ENCODE data around the gene SESN3. TPM values are rescaled to one million over a fixed set of nuclear protein-coding genes. Genes with fewer than 3 reads are reported as not detected.

Gene SESN3
- total RNA-seq, 1 experiment from 2014 or later = 28.2 TPM

DNA sequence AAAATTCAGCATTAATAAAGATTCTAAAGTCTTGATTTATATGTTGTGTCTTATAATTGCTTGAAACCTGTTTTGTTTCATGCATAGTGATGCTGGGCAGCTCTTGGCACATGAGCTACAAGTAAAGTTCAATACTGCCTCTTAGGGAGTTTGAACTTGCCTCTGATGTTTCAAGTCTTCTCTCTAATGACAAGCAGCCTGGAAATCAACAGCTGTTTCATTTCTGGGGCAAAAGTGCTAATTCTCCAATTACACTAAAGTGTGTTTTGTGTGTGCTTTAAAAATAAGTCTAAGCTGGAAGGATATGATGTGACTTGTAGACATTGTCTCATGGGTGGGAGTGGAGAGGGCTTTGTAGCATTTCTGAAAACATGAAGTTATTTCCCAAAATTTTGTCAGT lies 23.7 kb upstream of the SESN3 start:
- no peak for DNase-seq
- BruUV-seq (replicated peaks) = no TSS peak
- peaks cover 42% of the 10 kb centered on the region for H3K4me1 ChIP-seq
- Mint-ChIP-seq H3K27me3 (ENCODE audit: insufficient read depth, unreplicated experiment) (no peaks in the 10 kb centered on the region), H3K27ac (ENCODE audit: unreplicated experiment) (no peak overlapping the region), H3K36me3 (ENCODE audit: insufficient read depth, unreplicated experiment) (no peaks in the 10 kb centered on the region), H3K9me3 (ENCODE audit: unreplicated experiment) (no peaks in the 10 kb centered on the region), H3K4me3 (ENCODE audit: unreplicated experiment) (no peak overlapping the region), H3K4me1 (ENCODE audit: low read depth, unreplicated experiment) (peaks cover 30% of the 10 kb centered on the region)
- intact Hi-C loops (cut with micrococcal nuclease; ENCODE audit: unreplicated experiment) = loop anchor here (1.0 to 2.0 kb wide), 3 partner anchors 9 to 52 kb away; partner anchors contain the start of gene SESN3
- no peak for TF ChIP-seq CTCF (IDR thresholded peaks at IDR 0.05; ENCODE audit: insufficient read depth in 1 of 2, low read depth in 1 of 2, low read length in 1 of 2, severe bottlenecking in 1 of 2, unreplicated experiment in 1 of 2)
- no peaks in the 10 kb centered on the region for H3K27me3 ChIP-seq (replicated peaks; ENCODE audit: control insufficient read depth, insufficient read depth, low read length)
- no peaks in the 10 kb centered on the region for H3K36me3 ChIP-seq (ENCODE audit: control insufficient read depth, insufficient read depth, low read length)
- H3K9me3 ChIP-seq = no peaks in the 10 kb centered on the region
- no peak overlapping the region for H3K4me3 ChIP-seq (ENCODE audit: low read depth, low read length)
- CTCF ChIA-PET = interaction anchor here (0.6 to 1.7 kb wide), 5 partner anchors 9 to 103 kb away, joined by 3 to 6 read pairs (median 3); partner anchors contain the start of gene SESN3
- POLR2A ChIA-PET = no interaction called here

DNA sequence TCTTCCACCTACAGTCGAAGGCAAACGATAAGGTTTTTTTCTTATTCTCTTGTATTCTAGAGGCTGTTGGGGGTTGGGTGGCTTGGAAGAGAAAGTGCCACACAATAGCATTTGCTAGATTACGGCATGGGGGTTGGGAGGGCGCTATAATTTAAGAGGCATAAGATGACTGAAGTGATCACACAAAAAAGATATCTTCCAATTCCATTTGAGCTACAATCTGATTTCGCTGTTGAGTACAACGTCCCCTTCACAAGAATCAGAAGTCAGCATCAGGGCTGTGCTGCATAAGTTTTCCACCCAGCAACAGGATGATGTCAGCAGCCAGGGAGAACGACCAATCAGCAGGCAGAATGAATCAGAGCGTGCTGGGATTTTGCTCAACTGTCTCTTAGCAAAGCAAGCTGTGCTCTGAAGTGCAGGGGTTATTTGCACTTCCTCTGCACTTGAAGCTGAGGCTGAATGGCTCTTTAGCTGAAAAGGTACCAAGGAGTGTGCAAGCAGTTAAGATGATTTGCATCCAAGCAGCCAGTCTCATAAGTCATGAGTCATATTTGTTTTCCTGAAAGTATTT lies 23.2 kb upstream of the SESN3 start:
- Histone ChIP-seq H3K4me1 (peaks cover 42% of the 10 kb centered on the region), H3K36me3 (ENCODE audit: control insufficient read depth, insufficient read depth, low read length) (no peaks in the 10 kb centered on the region), H3K4me3 (ENCODE audit: low read depth, low read length) (peak overlapping the region; percentile 1; the same call in 1 of the 2 replicates), H3K9me3 (no peaks in the 10 kb centered on the region), H3K27me3 (replicated peaks; ENCODE audit: control insufficient read depth, insufficient read depth, low read length) (no peaks in the 10 kb centered on the region)
- Mint-ChIP-seq H3K4me1 (ENCODE audit: low read depth, unreplicated experiment) (peaks cover 30% of the 10 kb centered on the region), H3K4me3 (ENCODE audit: unreplicated experiment) (peak overlapping the region; percentile 67), H3K9me3 (ENCODE audit: unreplicated experiment) (no peaks in the 10 kb centered on the region), H3K36me3 (ENCODE audit: insufficient read depth, unreplicated experiment) (no peaks in the 10 kb centered on the region), H3K27ac (ENCODE audit: unreplicated experiment) (no peak overlapping the region), H3K27me3 (ENCODE audit: insufficient read depth, unreplicated experiment) (no peaks in the 10 kb centered on the region)
- ChIA-PET POLR2A (no interaction called here), CTCF (interaction anchor here (0.6 to 1.7 kb wide), 5 partner anchors 9 to 102 kb away, joined by 3 to 6 read pairs (median 3); partner anchors contain the start of gene SESN3)
- BruUV-seq (replicated peaks) = no TSS peak
- DNase-seq = peak; percentile 77 to 81
- no peak for TF ChIP-seq CTCF (IDR thresholded peaks at IDR 0.05; ENCODE audit: insufficient read depth in 1 of 2, low read depth in 1 of 2, low read length in 1 of 2, severe bottlenecking in 1 of 2, unreplicated experiment in 1 of 2)
- intact Hi-C loops (cut with micrococcal nuclease; ENCODE audit: unreplicated experiment) = loop anchor here (1.0 to 2.0 kb wide), 3 partner anchors 9 to 53 kb away; partner anchors contain the start of gene SESN3

- no peak for TF ChIP-seq CTCF (IDR thresholded peaks at IDR 0.05; ENCODE audit: insufficient read depth in 1 of 2, low read depth in 1 of 2, low read length in 1 of 2, severe bottlenecking in 1 of 2, unreplicated experiment in 1 of 2)
- POLR2A ChIA-PET = interaction anchor here (0.6 kb wide), 1 partner anchor 191 kb away, joined by 3 read pairs; no protein-coding TSS in a partner anchor
- intact Hi-C loops (cut with micrococcal nuclease; ENCODE audit: unreplicated experiment) = no loop called here
- H3K27ac Mint-ChIP-seq (ENCODE audit: unreplicated experiment) = peak overlapping the region; percentile 8
- no peaks in the 10 kb centered on the region for H3K27me3 ChIP-seq (replicated peaks; ENCODE audit: control insufficient read depth, insufficient read depth, low read length)
- no peak overlapping the region for H3K4me3 ChIP-seq (ENCODE audit: low read depth, low read length)
- BruUV-seq (replicated peaks) = no TSS peak
- H3K9me3 ChIP-seq = no peaks in the 10 kb centered on the region
- H3K36me3 Mint-ChIP-seq (ENCODE audit: insufficient read depth, unreplicated experiment) = no peaks in the 10 kb centered on the region
- H3K36me3 ChIP-seq (ENCODE audit: control insufficient read depth, insufficient read depth, low read length) = no peaks in the 10 kb centered on the region
- peaks cover 37% of the 10 kb centered on the region for H3K4me1 Mint-ChIP-seq (ENCODE audit: low read depth, unreplicated experiment)
- H3K4me3 Mint-ChIP-seq (ENCODE audit: unreplicated experiment) = no peak overlapping the region
- H3K9me3 Mint-ChIP-seq (ENCODE audit: unreplicated experiment) = no peaks in the 10 kb centered on the region
- DNase-seq = no peak
- peaks cover 42% of the 10 kb centered on the region for H3K4me1 ChIP-seq
- H3K27me3 Mint-ChIP-seq (ENCODE audit: insufficient read depth, unreplicated experiment) = no peaks in the 10 kb centered on the region
- CTCF ChIA-PET = interaction anchor here (0.6 to 1.2 kb wide), 3 partner anchors 22 to 714 kb away, joined by 3 to 4 read pairs (median 3); partner anchors contain the start of gene SESN3
These were observed 22.1 kb upstream of the SESN3 start for GRCh38 chr11:95253141-95253540.
